GM18507 (cell line): ENCODE results near the gene REV1.

ENCODE experiments used
- DNase-seq: peaks from one replicate; pipeline ENCODE4 v3.0.0; 2011; ENCODE audit warnings: low read depth; ENCODE audit not compliant: insufficient read length; ENCODE audit errors: extremely low spot score
- FAIRE-seq: peaks from 2 replicates; lab custom pipeline; 2011; peaks lifted over from hg19 to GRCh38; lab: Jason Lieb, UNC

Gene REV1

DNA sequence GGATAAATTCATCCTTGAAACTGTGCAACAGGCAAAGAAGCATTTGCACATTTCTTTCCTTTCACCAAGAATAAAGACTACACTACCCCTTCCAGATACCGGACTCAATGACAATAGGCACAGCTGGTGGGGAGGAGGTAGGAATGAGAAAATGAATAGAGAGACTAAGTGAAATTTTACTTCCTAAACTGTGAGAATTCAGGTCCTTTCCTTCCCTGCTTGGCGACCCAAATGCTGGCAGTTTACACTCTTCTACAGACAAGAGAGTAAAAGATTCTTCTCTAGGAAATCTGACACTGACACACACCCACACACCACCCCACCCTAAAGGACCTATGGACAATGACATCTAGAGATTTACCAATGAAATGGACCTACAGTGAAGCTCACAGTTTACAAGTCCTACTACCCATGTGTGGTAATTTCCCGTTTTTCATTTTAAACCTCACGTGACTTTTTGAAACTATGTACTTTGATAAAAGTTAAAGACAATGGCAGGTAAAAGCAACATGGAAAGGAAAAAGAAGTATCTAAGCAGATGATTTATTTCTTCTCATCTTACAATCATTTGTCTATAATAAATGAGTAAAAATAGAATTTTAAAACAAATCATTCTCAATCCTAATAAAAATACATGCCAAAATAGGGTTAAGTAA, 27.9 kb downstream of the REV1 start:
- DNase-seq = no peak
- no peak for FAIRE-seq

DNA sequence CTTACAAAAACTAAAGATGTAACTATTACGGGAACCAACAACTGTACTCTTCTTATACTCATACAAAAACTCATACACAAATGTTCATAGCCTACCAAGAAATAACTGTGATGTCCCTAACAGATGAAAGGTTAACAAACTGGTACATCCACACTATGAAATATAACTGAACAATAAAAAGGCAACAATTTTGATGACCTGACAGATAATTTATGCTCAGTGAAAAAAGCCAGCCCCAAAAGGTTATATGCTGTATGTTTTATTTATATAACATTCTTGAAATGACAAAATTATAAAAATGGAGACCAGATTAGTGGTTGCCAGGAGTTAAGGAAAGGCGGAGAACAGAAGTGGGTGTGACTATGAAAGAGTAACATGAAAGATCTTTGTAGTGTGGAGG, 31.3 kb downstream of the REV1 start:
- FAIRE-seq (no peak), DNase-seq (no peak)

DNA sequence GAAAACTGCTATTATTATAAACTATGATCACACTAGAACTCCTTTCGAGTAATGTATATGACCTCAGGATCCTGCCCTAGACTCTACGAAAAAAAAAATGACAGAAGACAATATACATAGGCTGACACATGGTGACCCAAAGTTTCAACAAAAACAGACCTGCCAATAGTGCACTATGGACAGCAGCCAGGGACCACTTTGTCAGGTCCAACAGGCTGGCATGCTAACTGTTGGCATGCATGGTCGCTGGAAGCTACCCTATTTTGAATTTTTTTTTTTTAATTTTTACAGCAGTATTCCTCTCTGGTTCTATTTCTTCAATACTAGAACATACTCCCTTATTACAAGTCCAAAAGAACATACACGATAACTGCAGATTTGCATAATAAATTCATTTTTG, 38.1 kb downstream of the REV1 start:
- FAIRE-seq (no peak), DNase-seq (no peak)

GRCh38 chr2:99451280-99451679, 38.5 kb downstream of the REV1 start:
- FAIRE-seq (no peak), DNase-seq (no peak)

DNA sequence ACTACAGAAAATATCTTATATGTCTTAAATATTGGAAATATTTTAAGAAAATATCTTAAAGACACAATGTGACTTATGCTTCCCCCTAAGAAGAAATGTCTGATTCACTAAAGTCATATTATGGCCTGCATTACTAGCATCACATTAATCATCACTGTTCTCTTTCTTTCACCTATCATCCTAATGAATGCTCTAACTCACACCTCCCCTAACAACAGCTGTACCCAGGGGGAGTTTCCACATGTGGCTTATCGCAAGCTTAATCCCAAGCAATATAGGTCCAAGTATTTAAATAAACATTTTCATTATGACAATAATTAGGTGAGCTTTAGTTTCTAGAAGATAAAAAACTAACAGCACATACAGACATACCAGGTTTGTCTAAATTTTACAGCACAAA, 39.6 kb downstream of the REV1 start:
- DNase-seq (no peak), FAIRE-seq (no peak)

GRCh38 chr2:99448556-99448955, 41.3 kb downstream of the REV1 start:
- FAIRE-seq (no peak), DNase-seq (no peak)

GRCh38 chr2:99445065-99445464, 44.8 kb downstream of the REV1 start:
- DNase-seq (no peak), FAIRE-seq (no peak)

- no peak for DNase-seq
- no peak for FAIRE-seq
Observed at GRCh38 chr2:99444222-99444621, 45.6 kb downstream of the REV1 start.

- DNase-seq (no peak), FAIRE-seq (no peak)
Observed at GRCh38 chr2:99442837-99443236, 47.0 kb downstream of the REV1 start.

- DNase-seq (no peak), FAIRE-seq (no peak)
Observed at GRCh38 chr2:99439971-99440505, 49.8 kb downstream of the REV1 start.

GRCh38 chr2:99436874-99437273, 52.9 kb downstream of the REV1 start:
- no peak for DNase-seq
- no peak for FAIRE-seq

GRCh38 chr2:99433340-99433739, 56.5 kb downstream of the REV1 start:
- FAIRE-seq (no peak), DNase-seq (no peak)

GRCh38 chr2:99431587-99432275, 58.1 kb downstream of the REV1 start:
- FAIRE-seq = no peak
- no peak for DNase-seq

DNA sequence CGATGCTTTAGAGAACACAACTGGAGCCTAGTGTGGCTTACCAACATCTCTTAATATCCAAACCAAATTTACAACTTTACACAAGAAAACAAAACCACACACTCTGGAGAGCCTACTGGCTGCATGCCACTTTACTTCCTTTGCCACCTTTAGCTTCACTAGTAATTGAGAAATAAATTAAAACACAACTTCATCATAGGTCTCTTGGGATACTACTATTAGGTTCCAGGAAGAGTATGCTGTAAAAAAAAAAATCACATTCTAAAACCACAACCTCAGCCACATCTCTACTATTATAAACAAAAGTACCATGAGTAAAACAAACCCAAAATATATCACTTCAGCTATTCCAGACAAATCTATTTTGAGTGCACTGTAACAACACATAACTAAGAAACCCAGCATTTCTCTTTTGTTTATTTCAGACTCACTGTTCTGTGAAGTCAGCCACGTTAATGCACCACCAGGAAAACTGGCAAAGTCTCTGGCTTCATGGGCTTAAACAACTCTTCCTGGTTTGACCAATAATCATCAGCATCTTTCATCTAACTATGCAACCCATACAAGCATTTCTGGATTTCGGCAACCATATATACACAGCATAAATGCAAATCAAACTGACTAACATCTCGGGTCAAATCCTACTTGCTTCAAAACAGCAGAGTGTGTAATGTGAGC, 59.1 kb downstream of the REV1 start:
- DNase-seq = no peak
- FAIRE-seq = no peak

GRCh38 chr2:99425022-99425421, 64.8 kb downstream of the REV1 start:
- DNase-seq (no peak), FAIRE-seq (no peak)

DNA sequence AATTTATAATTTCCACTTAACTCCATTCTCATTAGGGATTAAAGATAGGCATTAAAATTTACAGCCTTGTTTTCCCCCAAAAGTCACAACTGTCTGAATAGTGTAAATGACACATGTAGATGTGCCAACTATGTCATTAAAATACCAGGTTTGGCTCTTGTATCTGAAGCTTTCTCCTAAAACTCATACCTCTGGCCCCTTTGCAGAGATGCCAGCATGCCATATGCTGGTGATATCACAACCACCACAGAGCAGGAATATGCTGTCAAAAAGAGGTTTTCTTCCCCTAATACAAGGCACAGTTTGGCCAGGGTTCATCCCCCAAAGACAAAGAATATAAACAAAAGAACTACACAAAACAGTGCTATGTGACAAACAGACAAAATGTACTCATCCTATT, 65.4 kb downstream of the REV1 start:
- no peak for DNase-seq
- FAIRE-seq = no peak

DNA sequence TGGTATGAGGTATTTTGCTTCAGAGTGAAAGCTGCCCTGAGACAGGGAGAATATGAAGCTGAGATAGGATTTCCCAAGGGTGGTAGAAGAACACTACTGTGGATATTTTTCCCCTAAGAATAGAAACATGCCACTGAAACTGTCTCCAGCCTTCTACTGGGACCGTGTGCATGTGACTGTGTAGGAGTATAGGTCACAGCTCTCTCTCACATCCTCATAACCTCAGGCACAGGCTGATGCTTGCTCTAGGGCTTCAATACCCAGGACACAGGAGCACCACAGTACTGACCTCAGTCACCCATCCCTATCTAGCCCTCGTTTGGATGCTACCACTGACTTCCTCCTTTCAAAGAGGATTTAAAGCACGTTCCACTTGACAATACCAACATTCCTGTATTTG, 67.2 kb downstream of the REV1 start:
- DNase-seq = no peak
- no peak for FAIRE-seq

- DNase-seq (no peak), FAIRE-seq (peak; percentile 39)
Observed at GRCh38 chr2:99421469-99421868, 68.3 kb downstream of the REV1 start.

DNA sequence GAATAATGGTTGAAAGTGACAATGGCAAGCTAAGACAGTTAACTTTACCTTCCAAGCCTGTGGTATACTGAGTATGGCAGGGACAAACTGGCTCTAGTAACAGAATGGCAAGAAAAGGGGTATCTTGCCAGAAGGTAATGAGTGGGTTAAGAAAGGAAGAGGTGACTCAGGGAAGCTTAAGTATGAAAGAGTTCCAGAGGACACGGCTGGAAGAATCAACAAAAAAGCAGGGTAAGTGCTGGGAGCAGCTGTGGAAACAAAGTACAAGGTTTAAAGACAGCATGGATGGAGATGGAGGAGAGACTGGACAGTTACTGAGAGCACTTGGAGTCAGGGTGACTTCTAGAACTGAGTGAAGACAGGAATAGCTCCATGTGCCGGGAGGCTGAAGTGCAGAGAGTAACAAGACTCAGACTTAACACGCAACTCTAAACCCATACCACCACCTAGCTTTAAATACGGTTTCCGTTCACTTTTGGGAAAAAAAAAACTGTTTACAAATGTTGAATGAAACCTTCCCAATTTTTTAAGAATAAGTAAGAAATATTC, 69.0 kb downstream of the REV1 start:
- FAIRE-seq = no peak

DNA sequence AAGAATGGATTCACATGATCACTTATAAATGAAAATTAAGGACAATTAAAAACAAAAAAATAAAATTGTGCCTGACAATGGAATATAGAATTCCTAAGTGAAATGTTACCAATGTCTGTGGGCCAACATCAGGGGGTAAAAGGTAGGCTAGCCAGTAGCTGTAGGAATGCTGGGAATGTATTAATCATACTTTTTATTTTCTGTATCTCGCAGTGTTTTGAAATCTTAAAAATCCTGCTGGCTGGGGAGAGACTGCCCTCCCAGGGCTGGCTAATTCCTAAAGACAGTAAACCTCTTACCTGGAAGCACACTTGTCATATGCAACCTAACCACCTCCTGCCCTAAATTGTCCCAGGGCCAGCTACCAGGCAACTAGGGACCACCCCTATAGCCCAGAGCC, 69.8 kb downstream of the REV1 start:
- FAIRE-seq = no peak
- DNase-seq = no peak

More for the DNA sequence above, 69.0 kb downstream of the REV1 start:
- no peak for DNase-seq
